Measurements from ENCODE around the gene PKIB.

- TF ChIP-seq CTCF (IDR thresholded peaks at IDR 0.05; ENCODE audit: borderline replicate concordance, extremely low read depth, low read length, poor library complexity, severe bottlenecking) (no peak), EZH2 (IDR thresholded peaks at IDR 0.05; ENCODE audit: borderline replicate concordance, low read depth, low read length, severe bottlenecking) (no peak)
Measured at GRCh38 chr6:122666418-122666817, 56.2 kb downstream of the PKIB start.

All from DND-41 (cell line).